Activated effector memory CD4-positive, alpha-beta T cell treated with anti-CD3 and anti-CD28 coated beads, Interleukin-2, amount 50 U/mL, for 16 hours (primary cell): ENCODE results near the gene TTC7B.

Source experiments
- DNase-seq: peaks from one replicate; pipeline ENCODE4 v3.0.0-alpha.2; 2020

Gene TTC7B

DNA sequence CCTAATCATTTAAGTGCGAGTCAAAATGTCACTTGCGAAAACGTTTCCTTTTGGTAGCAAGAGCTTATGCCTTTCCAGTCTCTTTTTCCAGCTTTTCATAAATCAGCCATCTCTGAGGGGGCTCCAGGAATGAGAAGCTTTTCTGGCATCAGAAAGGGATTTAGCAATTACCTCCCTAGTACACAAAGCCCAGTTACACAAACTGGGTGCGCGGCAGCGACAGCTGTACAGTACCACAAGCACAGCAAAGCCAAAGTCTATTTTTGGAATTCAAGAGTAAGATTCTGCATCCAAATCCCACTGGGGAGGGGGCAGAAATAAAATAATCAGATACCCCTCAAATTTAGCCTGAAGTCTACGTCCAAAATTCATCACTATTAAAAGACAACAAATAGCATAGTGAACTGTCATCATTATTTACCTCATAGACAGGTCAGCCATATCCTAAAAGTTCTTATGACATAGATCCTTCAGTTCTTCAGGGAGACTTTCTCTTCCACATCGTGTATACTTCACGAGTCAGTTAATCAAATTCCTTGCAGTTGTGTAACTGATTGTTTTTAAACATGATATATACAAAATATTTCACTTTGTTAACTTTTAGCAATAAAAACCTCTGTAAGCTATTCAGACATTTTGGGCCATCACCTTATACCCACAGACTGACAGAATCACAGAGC is 150.8 kb downstream of the TTC7B start:
- no peak for DNase-seq

- no peak for DNase-seq
Measured at GRCh38 chr14:90664911-90665310, 151.3 kb downstream of the TTC7B start.

DNA sequence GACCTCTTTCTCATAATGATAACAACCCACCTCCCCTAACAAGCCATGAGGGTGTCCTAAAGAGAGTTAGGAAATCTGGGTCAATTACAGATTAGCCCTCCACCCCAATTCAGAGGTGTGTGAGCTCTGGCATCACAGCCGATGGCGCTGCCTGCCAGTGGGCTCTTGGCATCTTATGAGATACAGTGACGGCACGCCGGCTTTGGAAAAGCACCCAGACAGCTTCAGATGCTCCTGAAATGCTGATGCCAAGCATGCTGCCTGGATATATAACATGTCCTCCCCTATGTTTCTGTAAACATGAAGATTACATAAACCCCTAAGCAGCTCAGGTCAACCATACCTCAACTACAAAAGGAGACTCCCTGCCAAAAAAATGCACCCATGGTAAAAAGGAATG is 152.6 kb downstream of the TTC7B start:
- no peak for DNase-seq

- no peak for DNase-seq
Measured at GRCh38 chr14:90663140-90663539, 153.1 kb downstream of the TTC7B start.

DNA sequence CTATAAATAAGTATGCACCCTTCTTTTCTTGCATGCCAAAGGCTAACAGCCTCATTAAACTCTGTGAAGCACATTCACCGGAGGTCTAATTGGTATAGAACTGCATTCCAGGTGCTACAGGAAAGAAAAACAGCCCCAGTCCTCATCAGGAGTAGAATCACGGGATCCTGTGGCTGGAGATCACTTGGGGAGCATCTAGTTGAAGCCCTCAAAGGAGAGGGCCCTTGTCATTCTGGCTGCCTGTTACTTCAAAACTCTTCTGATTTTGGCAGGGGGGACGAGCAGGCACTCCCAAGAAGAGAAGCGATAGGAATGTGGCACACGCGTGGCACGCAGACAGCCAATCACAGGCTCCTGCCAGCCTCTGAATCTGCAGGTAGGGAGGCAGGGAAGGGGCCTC is 154.4 kb downstream of the TTC7B start:
- DNase-seq, result no peak

GRCh38 chr14:90660865-90661570 is 155.2 kb downstream of the TTC7B start:
- no peak for DNase-seq

DNA sequence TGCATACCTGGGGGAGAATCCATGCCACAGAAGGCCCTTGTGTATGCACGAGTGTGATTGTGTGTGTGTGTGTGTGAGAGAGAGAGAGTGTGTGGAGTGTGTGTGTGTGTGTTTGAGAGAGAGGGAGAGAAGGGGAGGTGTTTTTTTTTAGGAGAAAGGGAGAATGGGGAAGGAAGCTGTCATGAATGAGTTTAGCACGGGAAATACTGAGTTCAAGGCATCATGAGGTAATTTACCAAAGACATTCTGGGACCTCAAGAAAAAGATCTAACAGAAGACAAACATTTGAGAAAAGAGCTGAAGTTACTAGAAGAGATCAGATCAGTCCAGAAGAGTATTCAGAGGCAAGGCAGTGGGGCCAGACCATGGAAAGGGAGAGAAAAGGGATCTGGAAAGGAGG is 157.1 kb downstream of the TTC7B start:
- DNase-seq, result no peak

DNA sequence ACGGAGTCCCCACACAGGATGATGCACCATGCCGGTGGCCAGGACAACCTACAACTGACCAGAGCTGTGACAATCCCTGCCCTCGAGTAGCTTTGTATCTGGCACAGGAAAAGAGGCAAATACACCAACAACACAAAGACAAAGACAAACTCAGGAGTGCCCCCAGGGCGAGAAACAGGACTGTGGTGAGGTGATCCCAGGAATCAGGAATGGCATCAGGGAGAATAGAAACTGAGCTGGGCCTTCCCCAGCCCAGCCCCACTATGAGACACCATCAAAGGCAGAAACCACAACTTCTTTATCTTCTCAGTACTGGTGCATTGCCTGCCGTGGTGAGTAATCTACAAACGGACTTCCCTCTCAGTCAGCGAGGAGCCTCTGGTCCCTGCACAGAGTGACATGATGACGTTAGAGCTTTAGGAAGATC is 157.7 kb downstream of the TTC7B start:
- DNase-seq, result no peak

DNA sequence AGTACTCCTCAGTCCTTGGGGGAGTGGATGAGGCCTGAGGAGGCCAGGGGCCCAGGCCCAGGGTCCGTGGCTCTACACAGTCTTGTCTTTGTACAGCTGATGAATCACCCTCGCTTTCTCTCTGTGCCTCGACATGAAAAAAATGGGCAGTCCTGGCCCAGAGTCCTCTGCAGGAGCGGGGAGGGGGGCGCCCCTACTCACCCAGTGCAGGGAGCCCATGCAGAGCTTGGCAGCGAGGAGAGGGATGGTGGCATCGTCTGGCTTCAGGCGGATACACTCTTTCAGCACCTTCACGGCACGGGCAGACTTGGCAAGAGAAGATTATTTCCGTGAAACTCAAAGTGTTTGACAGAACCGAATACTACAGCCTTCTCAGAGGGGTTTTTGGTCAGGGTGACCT is 159.3 kb downstream of the TTC7B start:
- no peak for DNase-seq

GRCh38 chr14:90655829-90656228 is 160.4 kb downstream of the TTC7B start:
- no peak for DNase-seq

- no peak for DNase-seq
Measured at GRCh38 chr14:90654831-90655276, 161.4 kb downstream of the TTC7B start.

- DNase-seq, result no peak
Measured at GRCh38 chr14:90652626-90653025, 163.6 kb downstream of the TTC7B start.

DNA sequence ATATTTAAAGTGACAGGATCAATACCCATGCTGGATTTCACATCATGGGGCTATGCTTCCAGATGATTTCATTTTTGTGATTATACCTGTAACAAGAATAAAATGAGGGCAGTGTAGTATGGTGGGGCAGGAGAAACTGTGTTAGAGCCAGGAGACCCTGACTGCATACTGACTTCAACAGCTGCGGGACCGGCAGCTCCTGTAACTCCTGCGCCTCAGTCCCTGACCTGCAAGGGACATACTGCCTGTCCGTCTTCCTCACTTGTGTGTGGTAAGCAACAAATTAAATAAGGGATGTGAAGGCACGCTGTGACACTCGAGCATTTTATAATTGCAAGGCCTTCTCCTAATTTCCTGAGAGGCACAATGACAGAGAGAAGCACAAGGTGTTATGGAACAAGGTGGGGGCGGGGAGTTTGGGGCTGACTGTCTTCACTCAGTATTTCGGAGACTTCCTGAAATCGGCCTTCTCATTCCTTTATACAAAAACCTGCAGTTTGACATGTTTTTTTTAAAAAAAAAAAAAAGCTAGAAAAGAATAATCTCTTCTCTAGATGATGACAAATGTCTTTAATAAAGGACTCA is 164.2 kb downstream of the TTC7B start:
- DNase-seq, result no peak

DNA sequence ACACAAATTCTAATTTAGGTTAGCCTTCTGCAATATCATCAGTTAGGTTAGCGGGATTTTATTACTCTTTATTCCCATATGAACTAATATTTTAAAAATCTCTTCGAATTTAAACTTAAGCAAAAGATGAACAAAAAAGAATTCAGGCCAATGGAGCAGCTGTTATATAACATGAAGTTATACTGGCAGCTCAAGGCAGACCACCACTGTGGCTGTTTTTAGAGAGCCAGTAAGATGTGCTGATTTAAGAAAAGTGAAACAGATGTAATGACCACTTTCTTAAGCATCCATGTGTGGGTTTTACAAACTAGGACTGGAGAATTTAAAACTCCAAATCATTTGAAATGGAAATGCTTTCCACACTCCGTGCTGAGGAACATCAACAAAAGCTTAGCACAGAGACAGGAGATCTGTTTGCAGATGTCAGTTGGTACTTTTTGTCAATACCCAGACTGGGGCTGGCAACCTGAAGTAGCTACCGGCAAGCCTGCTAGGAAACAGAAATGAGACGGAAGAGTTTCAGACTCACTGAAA is 164.9 kb downstream of the TTC7B start:
- DNase-seq, result no peak

DNA sequence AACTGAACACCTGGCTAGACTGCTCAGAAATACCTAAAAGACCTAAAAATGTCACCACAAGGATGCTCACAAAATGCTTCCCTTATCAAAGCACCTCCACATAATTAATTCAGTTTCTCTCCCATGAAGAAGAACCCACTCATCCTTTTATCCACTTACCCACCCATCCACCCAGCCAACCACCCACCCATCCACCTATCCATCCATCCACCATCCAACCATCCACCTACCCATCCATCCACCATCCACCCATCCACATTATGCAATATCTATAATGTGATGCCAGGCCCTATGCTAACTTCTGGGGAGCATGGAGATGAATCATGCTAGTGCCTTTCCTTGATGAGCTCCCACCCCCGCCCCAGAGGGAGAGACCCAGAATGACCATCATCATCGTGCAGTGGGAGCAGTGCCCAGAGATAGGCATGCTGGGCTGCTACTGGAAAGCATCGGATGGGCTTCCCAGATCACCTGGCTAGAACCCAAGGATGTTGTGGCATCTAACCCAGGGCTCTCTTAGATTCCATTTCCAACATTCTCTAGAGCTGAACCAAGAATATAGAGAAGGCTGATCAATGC is 166.6 kb downstream of the TTC7B start:
- DNase-seq, result no peak

DNA sequence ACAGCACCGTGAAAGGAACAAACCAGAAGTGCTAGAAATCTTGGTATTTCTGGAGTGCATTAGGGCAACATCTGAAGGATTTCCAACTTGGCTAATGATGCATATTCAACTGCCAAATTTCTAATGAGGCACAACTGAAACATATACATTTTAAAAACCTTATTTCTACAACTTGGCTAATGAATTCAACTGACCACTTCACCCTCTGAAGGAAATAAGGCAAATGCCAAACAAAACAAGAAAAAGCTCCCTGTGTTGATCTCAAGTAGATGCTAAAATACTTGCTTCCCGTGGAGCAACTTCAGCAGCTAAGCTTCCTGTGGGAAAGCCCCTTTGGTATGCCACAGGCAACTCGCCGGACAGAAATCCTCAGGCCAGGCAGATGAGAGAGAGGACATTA is 167.1 kb downstream of the TTC7B start:
- no peak for DNase-seq

DNA sequence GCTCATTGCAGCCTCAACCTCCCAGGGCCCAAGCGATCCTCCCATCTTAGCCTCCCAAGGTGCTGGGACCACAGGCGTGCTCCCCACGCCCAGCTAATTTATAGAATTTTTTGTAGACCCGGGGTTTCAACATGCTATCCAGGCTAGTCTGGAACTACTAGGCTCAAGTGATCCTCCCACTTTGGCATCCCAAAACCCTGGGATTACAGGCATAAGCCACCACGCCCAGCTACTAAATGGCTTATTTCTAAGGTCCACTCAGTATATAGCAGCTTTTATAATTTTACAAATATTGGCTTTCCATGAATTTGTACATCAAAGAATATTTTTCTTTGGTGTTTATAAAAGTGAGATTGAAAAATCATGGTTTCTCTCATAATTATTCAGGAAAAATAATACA is 167.8 kb downstream of the TTC7B start:
- DNase-seq, result no peak

GRCh38 chr14:90647473-90648005 is 168.7 kb downstream of the TTC7B start:
- no peak for DNase-seq

- DNase-seq, result no peak
Measured at GRCh38 chr14:90645842-90646443, 170.3 kb downstream of the TTC7B start.

DNA sequence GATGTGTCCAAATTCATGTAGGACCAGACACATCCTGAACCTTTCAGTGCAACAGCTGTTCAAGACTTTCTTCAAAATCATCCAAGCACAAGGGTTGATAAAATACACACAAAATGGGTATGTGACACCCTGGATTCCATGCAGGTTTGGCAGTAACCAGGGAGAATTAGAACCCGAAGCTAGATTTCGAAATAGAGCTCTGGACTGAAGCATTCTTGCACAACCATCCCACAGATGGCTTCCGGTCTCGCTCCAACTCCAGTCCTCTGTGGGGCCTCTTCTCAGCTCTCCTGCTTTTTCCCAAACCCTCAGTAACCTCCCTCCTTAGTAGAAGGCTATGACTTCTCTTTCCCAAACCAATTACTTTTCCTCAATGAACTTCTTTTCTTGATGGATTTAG is 171.3 kb downstream of the TTC7B start:
- DNase-seq, result no peak

DNA sequence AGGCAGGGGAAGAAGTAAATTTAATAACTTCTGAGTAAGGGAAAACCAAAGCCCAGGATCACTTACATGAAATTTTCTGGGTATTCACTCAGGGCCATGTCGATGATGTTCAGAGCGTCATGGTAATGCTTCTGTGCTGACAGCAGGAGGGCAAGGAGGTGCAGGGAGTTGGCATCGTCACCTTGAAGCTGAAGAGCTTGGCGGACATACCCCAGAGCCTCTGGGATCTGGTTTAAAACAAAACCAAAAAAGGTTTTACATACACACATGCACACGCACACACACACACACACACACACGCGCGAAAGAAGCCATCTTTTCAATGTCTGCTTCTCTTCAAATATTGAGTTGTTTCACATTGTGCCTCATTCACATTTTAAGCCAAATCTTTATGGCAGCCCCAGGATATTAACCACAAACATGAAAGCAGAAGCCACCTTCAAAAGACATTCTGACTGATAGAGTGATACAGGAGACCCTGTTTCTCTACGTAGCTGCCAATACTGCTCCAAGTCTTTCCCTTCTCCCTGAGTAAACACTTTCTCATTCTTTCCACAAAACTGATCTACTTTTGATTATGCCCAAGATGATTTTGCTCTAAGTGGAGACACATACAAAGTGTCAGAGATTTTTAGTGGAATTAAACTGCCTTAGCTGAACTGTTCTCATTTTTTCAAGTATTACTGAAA is 172.1 kb downstream of the TTC7B start:
- no peak for DNase-seq

GRCh38 chr14:90642244-90642717 is 173.9 kb downstream of the TTC7B start:
- DNase-seq, result no peak
